ENCODE results near the gene FHIT. TPM values are rescaled to one million over a fixed set of nuclear protein-coding genes. Genes with fewer than 3 reads are reported as not detected.

Gene FHIT
- total RNA-seq, 2 donors from 2014 or later, result 10.4 to 15.8 TPM

GRCh38 chr3:59818919-59819300 lies 1432.3 kb downstream of the FHIT start:
- ATAC-seq, result no peak
- DNase-seq, result no peak
- no peaks in the 10 kb centered on the region for H3K27me3 ChIP-seq
- no peaks in the 10 kb centered on the region for H3K36me3 ChIP-seq (replicated peaks in 1 of 2; ENCODE audit: insufficient read depth in 1 of 2, low read depth in 2 of 2)
- no peaks in the 10 kb centered on the region for H3K4me1 ChIP-seq
- H3K9me3 ChIP-seq, result no peaks in the 10 kb centered on the region
- intact Hi-C loops (cut with DNase I), result no loop called here
- WGBS, 2 donors, result 84 to 91% methylated on average over 4 of the region's 4 CpGs
- no peak for TF ChIP-seq POLR2A (IDR thresholded peaks at IDR 0.05)
- TF ChIP-seq, protein P1, sequence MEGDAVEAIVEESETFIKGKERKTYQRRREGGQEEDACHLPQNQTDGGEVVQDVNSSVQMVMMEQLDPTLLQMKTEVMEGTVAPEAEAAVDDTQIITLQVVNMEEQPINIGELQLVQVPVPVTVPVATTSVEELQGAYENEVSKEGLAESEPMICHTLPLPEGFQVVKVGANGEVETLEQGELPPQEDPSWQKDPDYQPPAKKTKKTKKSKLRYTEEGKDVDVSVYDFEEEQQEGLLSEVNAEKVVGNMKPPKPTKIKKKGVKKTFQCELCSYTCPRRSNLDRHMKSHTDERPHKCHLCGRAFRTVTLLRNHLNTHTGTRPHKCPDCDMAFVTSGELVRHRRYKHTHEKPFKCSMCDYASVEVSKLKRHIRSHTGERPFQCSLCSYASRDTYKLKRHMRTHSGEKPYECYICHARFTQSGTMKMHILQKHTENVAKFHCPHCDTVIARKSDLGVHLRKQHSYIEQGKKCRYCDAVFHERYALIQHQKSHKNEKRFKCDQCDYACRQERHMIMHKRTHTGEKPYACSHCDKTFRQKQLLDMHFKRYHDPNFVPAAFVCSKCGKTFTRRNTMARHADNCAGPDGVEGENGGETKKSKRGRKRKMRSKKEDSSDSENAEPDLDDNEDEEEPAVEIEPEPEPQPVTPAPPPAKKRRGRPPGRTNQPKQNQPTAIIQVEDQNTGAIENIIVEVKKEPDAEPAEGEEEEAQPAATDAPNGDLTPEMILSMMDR (IDR thresholded peaks at IDR 0.05), result no peak
- no peak overlapping the region for H3K4me3 ChIP-seq
- H3K27ac ChIP-seq, result no peak overlapping the region

- no peaks in the 10 kb centered on the region for H3K4me1 ChIP-seq
- intact Hi-C loops (cut with DNase I), result no loop called here
- DNase-seq, result peak; percentile 30 to 66 (median 62)
- WGBS, 2 donors, result 64 to 74% methylated on average over 16 of the region's 16 CpGs
- TF ChIP-seq, protein P1 (IDR thresholded peaks at IDR 0.05), result no peak
- no peak for TF ChIP-seq POLR2A (IDR thresholded peaks at IDR 0.05)
- H3K27me3 ChIP-seq, result no peaks in the 10 kb centered on the region
- no peak for ATAC-seq
- H3K36me3 ChIP-seq (replicated peaks in 1 of 2; ENCODE audit: insufficient read depth in 1 of 2, low read depth in 2 of 2), result no peaks in the 10 kb centered on the region
- no peaks in the 10 kb centered on the region for H3K9me3 ChIP-seq
- H3K27ac ChIP-seq, result no peak overlapping the region
- no peak overlapping the region for H3K4me3 ChIP-seq
These were observed 1433.0 kb downstream of the FHIT start for GRCh38 chr3:59818033-59818918.

DNA sequence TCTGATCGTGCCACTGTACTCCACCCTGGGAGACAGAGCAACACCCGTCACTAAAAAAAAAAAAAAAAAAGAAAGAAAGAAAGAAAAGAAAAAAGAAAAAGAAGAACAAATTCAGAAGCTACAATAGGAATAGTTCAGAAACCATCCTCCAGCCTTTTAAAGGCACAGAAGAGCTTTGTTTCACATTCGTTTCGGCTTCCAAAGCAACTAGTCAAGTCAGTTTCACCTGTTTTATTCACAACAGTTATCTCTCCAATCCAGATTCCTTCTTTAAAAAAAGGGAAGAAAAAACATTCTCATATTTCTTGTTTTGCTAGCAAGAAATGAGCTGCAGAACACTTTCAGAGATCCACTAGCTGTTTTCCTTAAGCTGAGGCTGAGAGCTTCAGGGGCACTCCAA lies 1433.7 kb downstream of the FHIT start:
- Histone ChIP-seq H3K9me3 (no peaks in the 10 kb centered on the region), H3K4me3 (no peak overlapping the region), H3K27ac (no peak overlapping the region), H3K36me3 (replicated peaks in 1 of 2; ENCODE audit: insufficient read depth in 1 of 2, low read depth in 2 of 2) (no peaks in the 10 kb centered on the region), H3K27me3 (no peaks in the 10 kb centered on the region), H3K4me1 (no peaks in the 10 kb centered on the region)
- 41 to 44% methylated on average over 3 to 4 of the region's 4 CpGs for WGBS, 2 donors
- TF ChIP-seq, protein P1 (IDR thresholded peaks at IDR 0.05), result no peak
- no peak for TF ChIP-seq POLR2A (IDR thresholded peaks at IDR 0.05)
- DNase-seq, result no peak
- intact Hi-C loops (cut with DNase I), result no loop called here
- ATAC-seq, result no peak

DNA sequence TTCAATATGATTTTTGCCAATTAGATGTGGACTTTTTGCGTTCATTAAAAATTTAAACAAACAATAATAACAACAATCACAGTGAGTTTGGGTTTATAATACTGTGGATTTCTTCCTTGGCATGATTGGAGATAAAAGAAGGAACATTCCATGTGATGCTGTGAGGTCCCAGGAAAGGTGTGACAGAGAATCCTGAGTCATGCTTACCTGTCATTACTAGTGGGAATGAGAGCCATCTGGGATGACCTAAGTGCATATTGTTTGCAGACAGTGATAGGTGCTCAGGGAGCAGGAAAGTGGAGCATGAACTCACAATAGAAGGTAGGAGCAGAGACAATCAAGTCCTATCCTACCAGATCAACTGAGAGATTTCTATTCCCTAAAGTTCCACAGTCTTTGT lies 1434.9 kb downstream of the FHIT start:
- no peak for ATAC-seq

More for the DNA sequence above, 1434.9 kb downstream of the FHIT start:
- no peak for DNase-seq
- Histone ChIP-seq H3K4me1 (no peaks in the 10 kb centered on the region), H3K4me3 (no peak overlapping the region), H3K27ac (no peak overlapping the region), H3K9me3 (no peaks in the 10 kb centered on the region), H3K36me3 (replicated peaks in 1 of 2; ENCODE audit: insufficient read depth in 1 of 2, low read depth in 2 of 2) (no peaks in the 10 kb centered on the region), H3K27me3 (no peaks in the 10 kb centered on the region)
- TF ChIP-seq POLR2A (IDR thresholded peaks at IDR 0.05), result no peak
- TF ChIP-seq, protein P1 (IDR thresholded peaks at IDR 0.05), result no peak
- WGBS, 2 donors, result 77 to 100% methylated on average over 1 of the region's 1 CpG
- intact Hi-C loops (cut with DNase I), result no loop called here
